ENCODE data around the gene NYAP2. TPM values are rescaled to one million over a fixed set of nuclear protein-coding genes. Genes with fewer than 3 reads are reported as not detected.

NYAP2 gene
- total RNA-seq, 1 donor from 2014 or later: not detected

GRCh38 chr2:225484751-225485150 lies 85.2 kb downstream of the NYAP2 start:
- intact Hi-C loops (cut with micrococcal nuclease): no loop called here

DNA sequence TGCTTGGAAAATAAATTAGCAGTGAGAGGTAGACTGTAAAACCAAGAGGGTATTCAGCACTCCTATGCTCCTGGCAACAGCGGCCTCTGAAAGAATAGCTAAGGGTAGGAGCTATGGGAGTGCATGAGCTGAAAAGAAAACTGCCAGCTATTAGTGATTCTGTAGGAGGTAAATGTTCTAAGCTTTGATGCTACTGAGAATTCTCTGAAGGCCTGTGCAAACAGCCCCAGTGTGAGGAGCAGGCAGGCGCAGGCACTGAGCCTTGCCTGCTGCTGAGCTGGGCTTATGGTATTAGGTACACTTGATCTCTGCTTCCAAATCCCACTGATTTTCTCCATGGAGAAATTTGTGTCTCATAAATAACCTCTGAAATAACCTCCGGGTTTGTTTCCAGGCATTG lies 86.7 kb downstream of the NYAP2 start:
- intact Hi-C loops (cut with micrococcal nuclease): no loop called here

GRCh38 chr2:225487878-225488416 lies 88.4 kb downstream of the NYAP2 start:
- intact Hi-C loops (cut with micrococcal nuclease): no loop called here

- intact Hi-C loops (cut with micrococcal nuclease): no loop called here
Observed at GRCh38 chr2:225488743-225489142, 89.2 kb downstream of the NYAP2 start.

DNA sequence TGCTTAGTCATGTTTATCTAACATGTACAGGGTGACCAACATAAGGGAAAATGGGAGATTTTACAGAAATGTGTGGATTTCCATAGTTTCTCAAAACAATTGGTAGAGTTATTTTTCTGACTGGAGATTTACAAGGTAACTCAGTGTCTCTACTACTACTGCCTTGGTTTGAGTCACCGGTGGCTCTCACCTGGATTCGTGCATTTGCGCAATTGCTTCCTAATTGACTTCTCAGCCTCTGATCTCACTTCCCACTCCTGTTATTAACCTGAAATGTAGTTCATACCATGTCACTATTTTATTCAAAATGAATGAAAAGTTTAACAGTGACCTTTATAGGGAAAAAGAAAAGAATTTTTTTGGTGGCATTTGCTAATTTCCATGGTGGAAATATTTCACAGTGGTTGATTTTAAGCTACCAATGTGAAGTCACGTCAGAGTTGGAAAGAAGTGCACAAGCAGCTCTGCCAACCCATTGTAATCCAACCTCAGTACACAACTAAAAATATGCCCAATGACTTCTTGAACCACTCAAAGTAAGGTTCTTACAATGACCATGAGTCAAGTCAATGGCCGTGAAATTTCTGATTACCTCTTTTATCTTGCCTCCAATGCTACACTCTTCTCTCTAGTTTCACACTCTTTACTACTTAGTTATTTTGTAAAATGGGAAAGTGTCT lies 94.0 kb downstream of the NYAP2 start:
- intact Hi-C loops (cut with micrococcal nuclease): no loop called here

DNA sequence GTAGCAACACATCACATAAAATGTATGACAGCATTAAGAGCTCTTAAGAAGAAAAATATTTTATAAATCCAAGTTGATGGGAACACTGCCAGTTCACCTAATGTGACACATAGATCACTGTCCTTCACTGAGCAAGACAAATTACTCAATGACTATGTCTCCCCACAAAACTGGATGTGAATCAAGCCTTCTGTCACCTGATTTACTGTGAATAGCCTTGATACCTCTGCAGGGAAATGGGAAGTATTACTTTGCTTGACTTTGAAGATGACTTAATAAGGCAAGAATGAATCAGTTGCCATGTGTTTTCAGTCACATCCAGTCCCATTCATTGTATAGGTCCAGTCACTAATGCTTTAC lies 94.6 kb downstream of the NYAP2 start:
- intact Hi-C loops (cut with micrococcal nuclease): no loop called here

DNA sequence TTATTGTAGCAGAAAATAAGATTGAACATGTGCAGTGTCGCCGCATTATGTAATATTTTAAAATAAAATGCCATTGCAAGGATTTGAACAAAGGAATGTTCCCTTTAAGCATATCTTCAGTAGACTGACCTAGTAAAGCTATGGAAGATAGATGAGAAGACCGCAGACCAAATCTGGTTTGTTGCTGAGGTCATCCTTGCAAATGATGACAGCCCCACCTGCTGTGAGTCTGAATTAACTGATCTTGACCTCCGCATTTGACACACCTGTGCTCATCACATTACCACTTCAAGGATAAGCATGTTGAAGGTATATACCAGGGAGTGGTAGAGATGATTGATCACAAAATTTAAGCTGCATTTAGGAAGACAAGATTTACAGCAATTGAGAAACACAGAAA lies 96.2 kb downstream of the NYAP2 start:
- intact Hi-C loops (cut with micrococcal nuclease): no loop called here

- intact Hi-C loops (cut with micrococcal nuclease): no loop called here
Observed at GRCh38 chr2:225496568-225496967, 97.1 kb downstream of the NYAP2 start.

- intact Hi-C loops (cut with micrococcal nuclease): no loop called here
Observed at GRCh38 chr2:225497166-225497565, 97.7 kb downstream of the NYAP2 start.

- intact Hi-C loops (cut with micrococcal nuclease): no loop called here
Observed at GRCh38 chr2:225501022-225501421, 101.5 kb downstream of the NYAP2 start.

GRCh38 chr2:225502971-225503370 lies 103.5 kb downstream of the NYAP2 start:
- intact Hi-C loops (cut with micrococcal nuclease): no loop called here

GRCh38 chr2:225510796-225511195 lies 111.3 kb downstream of the NYAP2 start:
- intact Hi-C loops (cut with micrococcal nuclease): no loop called here

DNA sequence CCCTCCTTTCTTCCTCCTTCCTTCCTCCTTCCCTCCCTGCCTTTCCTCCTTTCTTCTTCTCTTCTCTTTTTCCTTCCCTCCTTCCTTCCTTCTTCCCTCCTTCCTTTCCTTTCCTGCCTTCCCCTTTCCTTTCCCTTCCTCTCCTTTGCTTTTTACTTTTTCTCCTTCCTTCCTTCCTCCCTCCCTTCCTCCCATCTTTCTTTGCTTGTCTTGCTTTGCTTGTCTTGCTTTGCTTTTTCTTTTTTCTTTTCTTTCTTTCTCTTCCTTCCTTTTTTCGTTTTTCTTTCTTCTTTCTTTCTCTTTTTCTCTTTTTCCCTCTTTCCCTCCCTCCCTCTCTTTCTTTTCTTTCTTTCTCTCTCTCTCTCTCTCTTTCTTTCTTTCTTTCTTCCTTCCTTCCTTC lies 113.0 kb downstream of the NYAP2 start:
- intact Hi-C loops (cut with micrococcal nuclease): no loop called here

GRCh38 chr2:225512876-225513540 lies 113.5 kb downstream of the NYAP2 start:
- intact Hi-C loops (cut with micrococcal nuclease): no loop called here

DNA sequence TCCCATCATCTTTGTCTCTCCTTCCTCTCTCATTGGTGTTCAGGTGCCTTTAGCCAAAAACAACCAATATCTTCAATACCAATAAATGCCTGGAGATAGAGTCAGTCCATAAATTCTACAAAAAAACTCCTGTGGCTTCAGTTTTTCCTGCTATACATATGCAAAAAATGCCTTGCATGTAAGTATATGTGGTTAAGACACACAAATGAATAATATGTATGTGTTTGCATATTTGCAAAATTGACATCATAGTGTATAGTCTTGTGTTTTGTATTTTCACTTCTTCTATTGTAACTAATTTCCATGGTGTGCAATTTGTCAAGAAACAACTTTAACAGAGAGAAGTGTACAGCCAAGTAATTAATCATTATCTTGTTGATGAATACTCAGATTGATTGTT lies 115.5 kb downstream of the NYAP2 start:
- intact Hi-C loops (cut with micrococcal nuclease): no loop called here

DNA sequence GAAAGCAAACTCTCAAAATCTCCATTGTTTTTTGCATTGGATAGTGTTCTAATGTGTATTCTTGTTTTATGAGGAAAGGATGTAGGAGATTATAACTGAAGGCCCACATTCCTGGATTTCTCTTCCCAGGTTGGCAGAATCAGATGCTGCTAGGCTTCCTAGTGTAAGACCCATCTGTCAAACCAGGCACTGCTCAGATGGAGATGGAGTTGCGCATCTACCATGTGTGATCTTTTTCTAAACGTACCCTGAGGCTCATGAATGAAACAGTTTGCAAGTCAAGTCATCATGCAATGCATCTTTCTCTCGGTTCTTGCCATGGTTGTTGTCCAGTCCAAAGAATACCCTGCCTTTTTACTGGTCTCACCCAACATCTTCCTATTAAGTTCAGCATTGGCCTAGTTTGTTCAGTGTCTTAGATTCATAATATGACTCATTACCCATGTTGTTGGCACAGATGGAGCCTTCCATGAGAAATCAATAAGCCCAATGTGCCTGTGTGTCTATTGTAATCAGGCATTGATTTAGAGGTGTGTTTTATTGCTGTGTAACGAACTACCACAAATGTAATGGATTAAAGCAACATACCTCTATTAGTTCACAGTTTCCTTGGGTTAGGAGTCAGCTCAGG lies 127.4 kb downstream of the NYAP2 start:
- intact Hi-C loops (cut with micrococcal nuclease): no loop called here

DNA sequence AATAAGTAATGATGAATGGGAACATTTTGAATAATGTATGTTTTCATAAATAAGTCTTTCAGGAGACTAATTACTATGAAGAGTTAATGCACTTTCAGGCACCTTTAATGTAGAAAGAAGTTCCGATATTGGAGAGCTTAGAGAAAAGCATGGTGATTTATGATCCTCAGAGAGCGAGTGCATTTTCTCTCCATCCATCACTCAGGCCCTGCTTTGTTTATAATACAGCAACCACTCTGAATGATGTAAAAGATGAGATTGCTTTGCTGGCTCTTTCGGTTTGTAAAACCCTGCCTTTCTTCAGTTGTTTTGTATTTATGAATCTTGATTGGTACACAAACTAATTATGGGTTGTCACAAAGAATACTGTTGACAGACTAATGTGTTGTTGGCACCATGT lies 132.0 kb downstream of the NYAP2 start:
- intact Hi-C loops (cut with micrococcal nuclease): no loop called here

DNA sequence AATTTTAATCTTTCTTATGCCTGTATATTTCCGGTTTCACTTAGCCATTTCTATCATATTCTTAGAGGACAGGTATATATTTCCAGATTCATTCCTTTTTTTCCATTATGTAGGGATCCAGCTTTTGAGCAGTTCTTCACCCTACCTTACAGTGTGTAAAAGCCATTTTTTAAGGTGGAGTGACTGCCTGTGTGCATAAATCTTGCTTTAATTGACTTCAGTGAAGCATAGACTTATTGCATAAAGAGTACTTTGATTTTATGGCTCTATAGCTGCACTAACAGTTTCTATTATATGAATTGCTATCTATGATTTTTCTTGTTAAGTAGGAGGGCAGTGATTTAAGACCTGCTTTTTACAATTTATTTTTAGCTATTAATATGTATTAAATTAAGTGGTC lies 132.6 kb downstream of the NYAP2 start:
- intact Hi-C loops (cut with micrococcal nuclease): no loop called here

- intact Hi-C loops (cut with micrococcal nuclease): no loop called here
Observed at GRCh38 chr2:225534037-225534436, 134.5 kb downstream of the NYAP2 start.

DNA sequence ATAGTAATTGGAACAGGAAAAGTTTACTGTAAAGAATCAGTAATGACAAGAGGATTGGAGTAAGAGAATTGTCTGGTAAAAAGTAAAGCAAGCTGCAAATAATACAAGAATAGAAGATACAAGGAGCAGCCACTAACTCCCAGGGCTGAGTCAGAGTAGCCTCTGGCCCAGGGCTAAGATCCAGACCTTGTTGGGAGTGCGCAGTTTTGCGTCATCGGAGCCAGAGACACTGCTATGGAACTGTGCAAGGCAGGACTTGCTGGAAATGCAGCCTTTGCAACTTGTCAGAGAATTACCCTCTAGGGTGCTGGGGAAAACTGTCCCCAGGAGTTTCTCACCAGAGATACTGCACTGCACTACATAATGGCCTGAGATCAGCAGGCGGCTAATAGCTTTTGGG lies 135.2 kb downstream of the NYAP2 start:
- intact Hi-C loops (cut with micrococcal nuclease): no loop called here

DNA sequence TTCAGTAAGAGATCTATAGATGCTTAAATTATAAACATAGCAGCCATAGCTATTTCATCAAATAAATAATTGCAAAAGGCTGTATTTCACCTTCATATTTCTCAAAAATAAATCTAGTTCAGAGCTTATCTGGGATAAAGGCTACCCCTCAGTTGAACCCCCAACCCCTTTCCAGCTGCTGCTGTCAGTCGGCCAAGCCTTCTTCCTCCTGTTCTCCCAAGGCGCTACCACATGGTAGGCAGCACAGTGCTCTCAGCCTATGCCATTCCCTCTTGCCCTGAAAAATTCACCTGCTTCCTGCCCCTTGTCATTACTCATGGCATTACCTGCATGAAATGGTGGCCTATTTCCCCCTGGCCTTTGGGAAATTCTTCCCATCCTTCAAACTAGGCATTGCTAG lies 136.5 kb downstream of the NYAP2 start:
- intact Hi-C loops (cut with micrococcal nuclease): no loop called here

GRCh38 chr2:225543626-225544025 lies 144.1 kb downstream of the NYAP2 start:
- intact Hi-C loops (cut with micrococcal nuclease): no loop called here

DNA sequence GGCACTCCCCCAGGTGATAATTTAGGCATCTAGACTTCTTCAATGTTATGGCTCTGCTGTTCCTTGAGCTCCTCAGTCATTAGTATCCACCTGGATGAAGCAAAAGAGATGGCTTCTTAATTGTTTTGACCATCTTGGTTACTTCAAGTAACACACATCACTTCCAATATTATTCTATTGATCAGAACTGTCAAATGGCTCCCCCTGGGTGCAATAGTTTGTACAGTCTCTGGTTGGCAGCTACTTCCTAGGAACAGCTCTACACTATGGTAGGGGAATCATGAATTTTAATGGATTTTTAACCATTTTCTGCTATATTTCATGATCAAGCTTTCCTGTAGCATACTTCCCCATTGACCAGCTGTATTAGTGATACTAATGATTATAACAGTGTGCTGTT lies 157.0 kb downstream of the NYAP2 start:
- intact Hi-C loops (cut with micrococcal nuclease): loop anchor here (5.0 kb wide), 1 partner anchor 274 kb away; no protein-coding TSS in a partner anchor
